HCT116 (cell line): ENCODE data around the gene ILF2. TPM values are rescaled to one million over a fixed set of nuclear protein-coding genes. Genes with fewer than 3 reads are reported as not detected.

Source experiments
- ATAC-seq: fragments of 200-7000 bp; cut with Tn5 transposase; 2 replicates; pipeline ENCODE4 v1.9.1; 2020; ENCODE audit warnings: mild to moderate bottlenecking, moderate library complexity
- BruUV-seq: library from RNA; stranded (reverse); fragments of 400-500 nt; replicated peaks from 2 replicates; lab custom pipeline; 2021; lab: Mats Ljungman, UMichigan
- CTCF ChIA-PET: fragments of 300-600 bp; sonication (Branson Sonifier 250); formaldehyde crosslinking; loops from one replicate; lab custom pipeline; 2021; ENCODE audit warnings: antibody characterized with exemption; lab: Charles Lee
- POLR2A ChIA-PET: fragments of 300-600, 350-600 bp; sonication (Branson Sonifier 250); formaldehyde crosslinking; loops from one replicate; lab custom pipeline; 2021; ENCODE audit warnings: antibody characterized with exemption; lab: Charles Lee
- RAD21 ChIA-PET, 2 experiments: fragments of 300-600 bp; sonication (Branson Sonifier 250); formaldehyde crosslinking; loops; one replicate each; lab custom pipeline; 2023; ENCODE audit warnings: low total read pairs in 2 of 2; ENCODE audit not compliant: uncharacterized antibody in 2 of 2, unreplicated experiment in 2 of 2, low non-redundant PET in 1 of 2; lab: Charles Lee
- DNase-seq: peaks from one replicate; pipeline ENCODE4 v3.0.0-alpha.2; 2010; ENCODE audit warnings: low read depth, low spot score
- H2AFZ ChIP-seq: fragments of 200-600 bp; shearing (Covaris generic), sonication (generic); 2 replicates; pipeline ENCODE4 v1.6.1; 2017; ENCODE audit warnings: low read depth, mixed run types, mixed read lengths, antibody characterized with exemption, low read length; ENCODE audit not compliant: poor library complexity, severe bottlenecking
- H3K27ac ChIP-seq: 2 replicates; pipeline ENCODE4 v1.5.1; 2012; ENCODE audit warnings: low read depth, low read length
- H3K27me3 ChIP-seq: fragments of 200-600 bp; sonication (generic); 2 replicates; pipeline ENCODE4 v1.6.1; 2016; ENCODE audit warnings: mixed run types, low read length, mixed read lengths; ENCODE audit not compliant: insufficient read depth
- H3K36me3 ChIP-seq, 2 experiments: fragments of 200-500 bp in 1 of 2; fragments of 200-600 bp in 1 of 2; sonication (Bioruptor generic) in 1 of 2; sonication (generic) in 1 of 2; 2 replicates each; pipeline versions ENCODE4 v1.5.1 to v1.6.1; 2014 to 2016; ENCODE audit warnings: low read length in 2 of 2, inconsistent platforms in 1 of 2, mixed read lengths in 1 of 2, mixed run types in 1 of 2; ENCODE audit not compliant: insufficient read depth in 2 of 2, control insufficient read depth in 1 of 2
- H3K4me1 ChIP-seq, 2 experiments: fragments of 200-600 bp in 1 of 2; sonication (generic) in 1 of 2; 2 replicates each; pipeline versions ENCODE4 v1.5.1 to v1.6.1; 2012 to 2017; ENCODE audit warnings: low read length in 2 of 2, inconsistent platforms in 1 of 2, mild to moderate bottlenecking in 1 of 2, mixed read lengths in 1 of 2, mixed run types in 1 of 2, moderate library complexity in 1 of 2; ENCODE audit not compliant: insufficient read depth in 2 of 2, control insufficient read depth in 1 of 2
- H3K4me2 ChIP-seq: fragments of 200-600 bp; sonication (generic); 2 replicates; pipeline ENCODE4 v1.6.1; 2017; ENCODE audit warnings: mixed run types, low read length, mixed read lengths
- H3K4me3 ChIP-seq, 2 experiments: fragments of 200-600 bp in 1 of 2; sonication (generic) in 1 of 2; replicated peaks in 1 of 2; 2 replicates each; pipeline ENCODE4 v1.5.1; 2011 to 2016; ENCODE audit warnings: low read length in 2 of 2, control low read depth in 1 of 2, low read depth in 1 of 2, mild to moderate bottlenecking in 1 of 2, mixed read lengths in 1 of 2, mixed run types in 1 of 2
- H3K79me2 ChIP-seq: fragments of 200-600 bp; sonication (generic); 2 replicates; pipeline ENCODE4 v1.6.1; 2017; ENCODE audit warnings: mild to moderate bottlenecking, mixed run types, low read length, moderate library complexity, mixed read lengths; ENCODE audit not compliant: insufficient read depth
- H3K9ac ChIP-seq: fragments of 200-600 bp; sonication (generic); 2 replicates; pipeline ENCODE4 v1.6.1; 2016; ENCODE audit warnings: low read length, mixed read lengths
- H3K9me2 ChIP-seq: fragments of 200-600 bp; sonication (generic), shearing (Covaris generic); 2 replicates; pipeline ENCODE4 v1.6.1; 2017; ENCODE audit warnings: mixed run types, mild to moderate bottlenecking, moderate library complexity; ENCODE audit not compliant: insufficient read depth
- H3K9me3 ChIP-seq, 2 experiments: fragments of 200-500 bp in 1 of 2; fragments of 200-600 bp in 1 of 2; sonication (Bioruptor generic) in 1 of 2; sonication (generic) in 1 of 2; 2 replicates each; pipeline ENCODE4 v1.6.1; 2014 to 2017; ENCODE audit warnings: low read length in 2 of 2, mixed read lengths in 2 of 2, inconsistent platforms in 1 of 2, low read depth in 1 of 2, mild to moderate bottlenecking in 1 of 2, mixed run types in 1 of 2, moderate library complexity in 1 of 2; ENCODE audit not compliant: control insufficient read depth in 1 of 2, insufficient read depth in 1 of 2
- H4K20me1 ChIP-seq: fragments of 200-600 bp; sonication (generic), shearing (Covaris generic); 2 replicates; pipeline ENCODE4 v1.6.1; 2017; ENCODE audit warnings: mixed run types, mild to moderate bottlenecking, moderate library complexity; ENCODE audit not compliant: insufficient read depth
- CBX3 ChIP-seq: IDR thresholded peaks from 2 replicates; pipeline ENCODE4 v1.6.1; 2012; ENCODE audit warnings: low read depth
- CEBPB ChIP-seq: IDR thresholded peaks from 2 replicates; pipeline ENCODE4 v1.6.1; 2012; ENCODE audit warnings: low read depth
- EGR1 ChIP-seq: IDR thresholded peaks from 2 replicates; pipeline ENCODE4 v1.6.1; 2012; ENCODE audit warnings: low read depth
- ELF1 ChIP-seq: IDR thresholded peaks from 2 replicates; pipeline ENCODE4 v1.6.1; 2012; ENCODE audit warnings: low read depth, borderline replicate concordance
- EZH2phosphoT487 ChIP-seq: fragments of 200-600 bp; IDR thresholded peaks from 2 replicates; pipeline ENCODE4 v1.6.1; 2018; ENCODE audit warnings: antibody characterized with exemption, borderline replicate concordance
- FOSL1 ChIP-seq: IDR thresholded peaks from 2 replicates; pipeline ENCODE4 v1.6.1; 2012; ENCODE audit warnings: low read depth
- JUND ChIP-seq: IDR thresholded peaks from 2 replicates; pipeline ENCODE4 v1.6.1; 2012
- POLR2A ChIP-seq: IDR thresholded peaks from 2 replicates; pipeline ENCODE4 v1.7.0; 2011; ENCODE audit warnings: borderline replicate concordance; ENCODE audit not compliant: insufficient read depth, insufficient read length; ENCODE audit errors: extremely low read depth
- SIN3A ChIP-seq: IDR thresholded peaks from 2 replicates; pipeline ENCODE4 v1.6.1; 2012; ENCODE audit warnings: low read depth
- SP1 ChIP-seq: IDR thresholded peaks from 2 replicates; pipeline ENCODE4 v1.6.1; 2012; ENCODE audit warnings: low read depth
- SRF ChIP-seq: IDR thresholded peaks from 2 replicates; pipeline ENCODE4 v1.6.1; 2012; ENCODE audit warnings: low read depth
- TCF7L2 ChIP-seq: IDR thresholded peaks from 2 replicates; pipeline ENCODE4 v1.7.0; 2011; ENCODE audit warnings: borderline replicate concordance, inconsistent platforms; ENCODE audit not compliant: insufficient read depth, insufficient read length; ENCODE audit errors: extremely low read depth
- YY1 ChIP-seq: IDR thresholded peaks from 2 replicates; pipeline ENCODE4 v1.6.1; 2011; ENCODE audit warnings: low read length, low read depth, moderate library complexity, mild to moderate bottlenecking; ENCODE audit not compliant: insufficient replicate concordance; ENCODE audit errors: extremely low read depth
- ZNF274 ChIP-seq: fragments of 200-500 bp; sonication (Bioruptor generic); IDR thresholded peaks from 2 replicates; pipeline ENCODE4 v1.6.1; 2014; ENCODE audit warnings: mild to moderate bottlenecking, low read depth, low read length, inconsistent platforms
- intact Hi-C: fragments of 100-400 bp; cut with micrococcal nuclease; formaldehyde crosslinking; loops from 2 replicates; pipeline ENCODE4 v1.10.0; 2022
- total RNA-seq: library from RNA; stranded (reverse); gene quantifications from one replicate; pipeline ENCODE4 v1.2.1, GENCODE V29; 2021; ENCODE audit not compliant: unreplicated experiment
- TF ChIP-seq, protein P1 (sequence below): IDR thresholded peaks from 2 replicates; pipeline ENCODE4 v1.6.1; 2012; ENCODE audit warnings: low read depth
- TF ChIP-seq, protein P2 (sequence below): IDR thresholded peaks from 2 replicates; pipeline ENCODE4 v1.6.1; 2012
- TF ChIP-seq, protein P3 (sequence below): IDR thresholded peaks from 2 replicates; pipeline ENCODE4 v1.6.1; 2011; ENCODE audit warnings: mild to moderate bottlenecking, low read length, moderate library complexity; ENCODE audit not compliant: insufficient replicate concordance; ENCODE audit errors: extremely low read depth
- TF ChIP-seq, protein P4 (sequence below), 3 experiments: fragments of 200-600 bp in 1 of 3; sonication (generic) in 1 of 3; IDR thresholded peaks in 2 of 3; conservative IDR thresholded peaks in 1 of 3; 2 replicates each; pipeline ENCODE4 v1.5.1; 2012 to 2017; ENCODE audit warnings: low read depth in 2 of 3, low read length in 2 of 3, antibody characterized with exemption in 1 of 3, borderline replicate concordance in 1 of 3, control low read depth in 1 of 3, mild to moderate bottlenecking in 1 of 3, mixed read lengths in 1 of 3, mixed run types in 1 of 3, moderate library complexity in 1 of 3; ENCODE audit not compliant: insufficient read depth in 1 of 3
- TF ChIP-seq, protein P5 (sequence below): IDR thresholded peaks from 2 replicates; pipeline ENCODE4 v1.6.1; 2012

ILF2 gene
- total RNA-seq, 1 experiment from 2014 or later = 335 TPM

DNA sequence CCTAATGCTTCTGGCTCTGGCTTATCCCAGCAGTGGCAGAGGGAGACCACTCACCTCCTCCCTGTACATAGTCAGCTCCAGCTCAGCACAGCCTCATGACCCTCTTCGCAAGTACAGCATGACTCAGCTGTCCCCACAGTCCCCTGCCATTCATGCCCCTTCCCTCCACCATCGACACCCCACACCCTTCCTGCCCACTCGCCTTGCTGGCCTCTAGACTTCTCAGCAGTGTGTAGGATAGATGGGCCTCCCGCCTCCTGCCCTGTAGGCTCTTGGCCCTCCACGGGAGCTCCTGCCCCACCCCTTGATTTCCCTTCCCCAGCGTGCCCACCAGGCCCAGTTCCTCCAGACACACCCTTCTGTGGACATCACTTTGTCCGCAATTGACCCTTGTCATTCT, 17.5 kb upstream of the ILF2 start:
- ChIA-PET POLR2A (no interaction called here), CTCF (no interaction called here), RAD21 (no interaction called here)
- no peak overlapping the region for H3K27ac ChIP-seq
- no peaks in the 10 kb centered on the region for H4K20me1 ChIP-seq
- no peaks in the 10 kb centered on the region for H3K36me3 ChIP-seq
- no peak for TF ChIP-seq POLR2A
- TF ChIP-seq FOSL1 = no peak
- no peak for TF ChIP-seq SRF
- TF ChIP-seq, protein P1, sequence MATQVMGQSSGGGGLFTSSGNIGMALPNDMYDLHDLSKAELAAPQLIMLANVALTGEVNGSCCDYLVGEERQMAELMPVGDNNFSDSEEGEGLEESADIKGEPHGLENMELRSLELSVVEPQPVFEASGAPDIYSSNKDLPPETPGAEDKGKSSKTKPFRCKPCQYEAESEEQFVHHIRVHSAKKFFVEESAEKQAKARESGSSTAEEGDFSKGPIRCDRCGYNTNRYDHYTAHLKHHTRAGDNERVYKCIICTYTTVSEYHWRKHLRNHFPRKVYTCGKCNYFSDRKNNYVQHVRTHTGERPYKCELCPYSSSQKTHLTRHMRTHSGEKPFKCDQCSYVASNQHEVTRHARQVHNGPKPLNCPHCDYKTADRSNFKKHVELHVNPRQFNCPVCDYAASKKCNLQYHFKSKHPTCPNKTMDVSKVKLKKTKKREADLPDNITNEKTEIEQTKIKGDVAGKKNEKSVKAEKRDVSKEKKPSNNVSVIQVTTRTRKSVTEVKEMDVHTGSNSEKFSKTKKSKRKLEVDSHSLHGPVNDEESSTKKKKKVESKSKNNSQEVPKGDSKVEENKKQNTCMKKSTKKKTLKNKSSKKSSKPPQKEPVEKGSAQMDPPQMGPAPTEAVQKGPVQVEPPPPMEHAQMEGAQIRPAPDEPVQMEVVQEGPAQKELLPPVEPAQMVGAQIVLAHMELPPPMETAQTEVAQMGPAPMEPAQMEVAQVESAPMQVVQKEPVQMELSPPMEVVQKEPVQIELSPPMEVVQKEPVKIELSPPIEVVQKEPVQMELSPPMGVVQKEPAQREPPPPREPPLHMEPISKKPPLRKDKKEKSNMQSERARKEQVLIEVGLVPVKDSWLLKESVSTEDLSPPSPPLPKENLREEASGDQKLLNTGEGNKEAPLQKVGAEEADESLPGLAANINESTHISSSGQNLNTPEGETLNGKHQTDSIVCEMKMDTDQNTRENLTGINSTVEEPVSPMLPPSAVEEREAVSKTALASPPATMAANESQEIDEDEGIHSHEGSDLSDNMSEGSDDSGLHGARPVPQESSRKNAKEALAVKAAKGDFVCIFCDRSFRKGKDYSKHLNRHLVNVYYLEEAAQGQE = no peak
- no peak for TF ChIP-seq YY1
- TF ChIP-seq, protein P2, sequence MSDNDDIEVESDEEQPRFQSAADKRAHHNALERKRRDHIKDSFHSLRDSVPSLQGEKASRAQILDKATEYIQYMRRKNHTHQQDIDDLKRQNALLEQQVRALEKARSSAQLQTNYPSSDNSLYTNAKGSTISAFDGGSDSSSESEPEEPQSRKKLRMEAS = no peak
- no peak for TF ChIP-seq CBX3
- TF ChIP-seq, protein P3, sequence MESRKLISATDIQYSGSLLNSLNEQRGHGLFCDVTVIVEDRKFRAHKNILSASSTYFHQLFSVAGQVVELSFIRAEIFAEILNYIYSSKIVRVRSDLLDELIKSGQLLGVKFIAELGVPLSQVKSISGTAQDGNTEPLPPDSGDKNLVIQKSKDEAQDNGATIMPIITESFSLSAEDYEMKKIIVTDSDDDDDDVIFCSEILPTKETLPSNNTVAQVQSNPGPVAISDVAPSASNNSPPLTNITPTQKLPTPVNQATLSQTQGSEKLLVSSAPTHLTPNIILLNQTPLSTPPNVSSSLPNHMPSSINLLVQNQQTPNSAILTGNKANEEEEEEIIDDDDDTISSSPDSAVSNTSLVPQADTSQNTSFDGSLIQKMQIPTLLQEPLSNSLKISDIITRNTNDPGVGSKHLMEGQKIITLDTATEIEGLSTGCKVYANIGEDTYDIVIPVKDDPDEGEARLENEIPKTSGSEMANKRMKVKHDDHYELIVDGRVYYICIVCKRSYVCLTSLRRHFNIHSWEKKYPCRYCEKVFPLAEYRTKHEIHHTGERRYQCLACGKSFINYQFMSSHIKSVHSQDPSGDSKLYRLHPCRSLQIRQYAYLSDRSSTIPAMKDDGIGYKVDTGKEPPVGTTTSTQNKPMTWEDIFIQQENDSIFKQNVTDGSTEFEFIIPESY = no peak
- TF ChIP-seq SP1 = no peak
- TF ChIP-seq EZH2phosphoT487 = no peak
- TF ChIP-seq TCF7L2 = no peak
- TF ChIP-seq SIN3A = no peak
- TF ChIP-seq, protein P4, sequence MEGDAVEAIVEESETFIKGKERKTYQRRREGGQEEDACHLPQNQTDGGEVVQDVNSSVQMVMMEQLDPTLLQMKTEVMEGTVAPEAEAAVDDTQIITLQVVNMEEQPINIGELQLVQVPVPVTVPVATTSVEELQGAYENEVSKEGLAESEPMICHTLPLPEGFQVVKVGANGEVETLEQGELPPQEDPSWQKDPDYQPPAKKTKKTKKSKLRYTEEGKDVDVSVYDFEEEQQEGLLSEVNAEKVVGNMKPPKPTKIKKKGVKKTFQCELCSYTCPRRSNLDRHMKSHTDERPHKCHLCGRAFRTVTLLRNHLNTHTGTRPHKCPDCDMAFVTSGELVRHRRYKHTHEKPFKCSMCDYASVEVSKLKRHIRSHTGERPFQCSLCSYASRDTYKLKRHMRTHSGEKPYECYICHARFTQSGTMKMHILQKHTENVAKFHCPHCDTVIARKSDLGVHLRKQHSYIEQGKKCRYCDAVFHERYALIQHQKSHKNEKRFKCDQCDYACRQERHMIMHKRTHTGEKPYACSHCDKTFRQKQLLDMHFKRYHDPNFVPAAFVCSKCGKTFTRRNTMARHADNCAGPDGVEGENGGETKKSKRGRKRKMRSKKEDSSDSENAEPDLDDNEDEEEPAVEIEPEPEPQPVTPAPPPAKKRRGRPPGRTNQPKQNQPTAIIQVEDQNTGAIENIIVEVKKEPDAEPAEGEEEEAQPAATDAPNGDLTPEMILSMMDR (IDR thresholded peaks at IDR 0.05 in 2 of 3, conservative IDR thresholded peaks at IDR 0.05 in 1 of 3; ENCODE audit: borderline replicate concordance in 1 of 3, insufficient read depth in 1 of 3, low read depth in 2 of 3, low read length in 2 of 3) = no peak
- no peak for TF ChIP-seq EGR1
- no peak for TF ChIP-seq CEBPB
- TF ChIP-seq, protein P5, sequence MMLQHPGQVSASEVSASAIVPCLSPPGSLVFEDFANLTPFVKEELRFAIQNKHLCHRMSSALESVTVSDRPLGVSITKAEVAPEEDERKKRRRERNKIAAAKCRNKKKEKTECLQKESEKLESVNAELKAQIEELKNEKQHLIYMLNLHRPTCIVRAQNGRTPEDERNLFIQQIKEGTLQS = no peak
- no peak for TF ChIP-seq JUND
- TF ChIP-seq ZNF274 = no peak
- TF ChIP-seq ELF1 = no peak
- ATAC-seq (no peak), DNase-seq (no peak)
- intact Hi-C loops = no loop called here
- H3K27me3 ChIP-seq = no peaks in the 10 kb centered on the region; the same call in 1 of the 2 replicates
- peaks cover 0 to 5% of the 10 kb centered on the region in 2 experiments; a peak in 1 of 4 replicates for H3K4me1 ChIP-seq
- no peaks in the 10 kb centered on the region for H3K79me2 ChIP-seq
- no peaks in the 10 kb centered on the region for H3K9me2 ChIP-seq
- no peak overlapping the region for H3K9ac ChIP-seq
- H2AFZ ChIP-seq = no peak overlapping the region
- no peak overlapping the region for H3K4me3 ChIP-seq
- BruUV-seq = no TSS peak
- no peak overlapping the region for H3K4me2 ChIP-seq
- H3K9me3 ChIP-seq = no peaks in the 10 kb centered on the region
